IMR-90 (cell line): ENCODE results near the gene ST3GAL5. TPM values are rescaled to one million over a fixed set of nuclear protein-coding genes. Genes with fewer than 3 reads are reported as not detected.

ENCODE experiments used
- ATAC-seq: fragments of 200-7000 bp; cut with Tn5 transposase; 2 replicates; pipeline ENCODE4 v1.9.1; 2020; ENCODE audit warnings: low read depth, mild to moderate bottlenecking, moderate library complexity
- BruUV-seq: library from RNA; stranded (reverse); fragments of 400-500 nt; replicated peaks from 2 replicates; lab custom pipeline; 2021; lab: Mats Ljungman, UMichigan
- CTCF ChIA-PET: fragments of 300-600 bp; formaldehyde crosslinking; extraction: SDS; loops from one replicate; lab custom pipeline; 2021; ENCODE audit warnings: antibody characterized with exemption; lab: Yijun Ruan, JAX
- POLR2A ChIA-PET: fragments of 300-600 bp; sonication (Branson Sonifier 250); formaldehyde crosslinking; loops from one replicate; lab custom pipeline; 2022; ENCODE audit warnings: antibody characterized with exemption; ENCODE audit not compliant: unreplicated experiment; lab: Charles Lee
- DNase-seq: peaks from one replicate; pipeline ENCODE4 v3.0.0; 2013
- H2AFZ ChIP-seq: replicated peaks from 2 replicates; pipeline ENCODE3; 2013; ENCODE audit warnings: low read length, mild to moderate bottlenecking; ENCODE audit not compliant: poor library complexity
- H2AK5ac ChIP-seq: 2 replicates; pipeline ENCODE4 v1.6.1; 2013; ENCODE audit warnings: low read depth, low read length, inconsistent platforms
- H2AK9ac ChIP-seq: replicated peaks from 2 replicates; pipeline ENCODE3; 2013; ENCODE audit warnings: mild to moderate bottlenecking, low read depth, low read length, moderate library complexity; ENCODE audit not compliant: poor library complexity
- H2BK120ac ChIP-seq: 2 replicates; pipeline ENCODE4 v1.6.1; 2013; ENCODE audit warnings: low read depth, low read length, inconsistent platforms
- H2BK15ac ChIP-seq: 3 replicates; pipeline ENCODE4 v1.6.1; 2013; ENCODE audit warnings: low read depth, low read length, inconsistent platforms
- H2BK20ac ChIP-seq: 2 replicates; pipeline ENCODE4 v1.6.1; 2013; ENCODE audit warnings: low read depth, mild to moderate bottlenecking, inconsistent platforms, low read length, moderate library complexity
- H2BK5ac ChIP-seq: 2 replicates; pipeline ENCODE4 v1.6.1; 2013; ENCODE audit warnings: mild to moderate bottlenecking, low read depth, low read length, inconsistent platforms; ENCODE audit not compliant: poor library complexity, severe bottlenecking
- H3K14ac ChIP-seq: replicated peaks from 2 replicates; pipeline ENCODE4 v1.6.1; 2013; ENCODE audit warnings: low read depth, low read length, inconsistent platforms
- H3K18ac ChIP-seq: 2 replicates; pipeline ENCODE4 v1.6.1; 2013; ENCODE audit warnings: low read depth, low read length, control low read depth
- H3K23ac ChIP-seq: 2 replicates; pipeline ENCODE4 v1.6.1; 2013; ENCODE audit warnings: low read depth, low read length, inconsistent platforms
- H3K27ac ChIP-seq: 2 replicates; pipeline ENCODE4 v1.5.1; 2013; ENCODE audit warnings: mild to moderate bottlenecking, control low read depth, low read length; ENCODE audit not compliant: insufficient read depth
- H3K27me3 ChIP-seq: 2 replicates; pipeline ENCODE4 v1.6.1; 2013; ENCODE audit warnings: low read length; ENCODE audit not compliant: control insufficient read depth, insufficient read depth
- H3K36me3 ChIP-seq: 2 replicates; pipeline ENCODE4 v1.6.1; 2013; ENCODE audit warnings: low read length, mixed read lengths; ENCODE audit not compliant: control insufficient read depth, insufficient read depth
- H3K4ac ChIP-seq: 2 replicates; pipeline ENCODE4 v1.6.1; 2013; ENCODE audit warnings: low read depth, low read length, inconsistent platforms
- H3K4me1 ChIP-seq: 2 replicates; pipeline ENCODE4 v1.6.1; 2013; ENCODE audit warnings: low read length, mixed read lengths; ENCODE audit not compliant: control insufficient read depth, insufficient read depth
- H3K4me2 ChIP-seq: 2 replicates; pipeline ENCODE4 v1.6.1; 2013; ENCODE audit warnings: low read depth, mild to moderate bottlenecking, control low read depth, low read length, moderate library complexity
- H3K4me3 ChIP-seq: 2 replicates; pipeline ENCODE4 v1.5.1; 2013; ENCODE audit warnings: low read depth, mild to moderate bottlenecking, control low read depth, low read length, moderate library complexity; ENCODE audit not compliant: insufficient read depth
- H3K56ac ChIP-seq: 2 replicates; pipeline ENCODE4 v1.6.1; 2013; ENCODE audit warnings: low read length, inconsistent platforms; ENCODE audit not compliant: insufficient read depth; ENCODE audit errors: extremely low read depth
- H3K79me1 ChIP-seq, 2 experiments: 2 replicates each; pipeline ENCODE4 v1.6.1; 2013; ENCODE audit warnings: low read length in 2 of 2, inconsistent platforms in 1 of 2, low read depth in 1 of 2
- H3K9ac ChIP-seq: 2 replicates; pipeline ENCODE4 v1.6.1; 2013; ENCODE audit warnings: low read depth, low read length, control low read depth
- H3K9me1 ChIP-seq: 2 replicates; pipeline ENCODE4 v1.6.1; 2013; ENCODE audit warnings: low read length, inconsistent platforms; ENCODE audit not compliant: insufficient read depth
- H3K9me3 ChIP-seq: 2 replicates; pipeline ENCODE4 v1.6.1; 2013; ENCODE audit warnings: low read length; ENCODE audit not compliant: control insufficient read depth, insufficient read depth
- H4K20me1 ChIP-seq: 2 replicates; pipeline ENCODE4 v1.6.1; 2013; ENCODE audit warnings: low read length, inconsistent platforms; ENCODE audit not compliant: insufficient read depth
- H4K5ac ChIP-seq: 2 replicates; pipeline ENCODE4 v1.6.1; 2013; ENCODE audit warnings: mild to moderate bottlenecking, low read depth, low read length, control low read depth
- H4K8ac ChIP-seq, 2 experiments: 2 replicates each; pipeline ENCODE4 v1.6.1; 2013; ENCODE audit warnings: low read depth in 2 of 2, low read length in 2 of 2, control low read depth in 1 of 2, inconsistent platforms in 1 of 2
- H4K91ac ChIP-seq: 2 replicates; pipeline ENCODE4 v1.6.1; 2013; ENCODE audit warnings: low read depth, low read length, inconsistent platforms; ENCODE audit not compliant: insufficient read depth
- CEBPB ChIP-seq: IDR thresholded peaks from 2 replicates; pipeline ENCODE4 v1.6.1; 2012; ENCODE audit warnings: low read depth, low read length, improper control_type of control experiment
- NFE2L2 ChIP-seq: fragments of 150-350 bp; IDR thresholded peaks from 2 replicates; pipeline ENCODE4 v1.6.1; 2016; ENCODE audit warnings: low read depth, mild to moderate bottlenecking, low read length
- WGBS, 2 experiments: methylation state at CpG; one replicate each; pipeline versions ENCODE4 v1.1.5 to v1.1.7; 2013; ENCODE audit warnings: missing lambda C conversion rate in 2 of 2; ENCODE audit not compliant: insufficient read length in 1 of 2; ENCODE audit errors: extremely low coverage in 2 of 2; 5-methylcytosine and 5-hydroxymethylcytosine counted together
- dilution Hi-C: fragments of 300-500 bp; cut with HindIII; formaldehyde crosslinking; loops from one replicate; pipeline ENCODE4 v1.14.3; 2018; ENCODE audit warnings: low sequenced_read_pairs; ENCODE audit not compliant: unreplicated experiment
- in situ Hi-C: fragments of 300-500 bp; cut with MboI; formaldehyde crosslinking; loops from 3 replicates; pipeline ENCODE4 v1.14.3; 2019; ENCODE audit warnings: low sequenced_read_pairs, inconsistent platforms, mixed read lengths
- intact Hi-C: fragments of 100-400 bp; cut with micrococcal nuclease; formaldehyde crosslinking; loops from 2 replicates; pipeline ENCODE4 v1.10.0; 2022
- polyA plus RNA-seq, 3 experiments: library from polyadenylated mRNA; depleted of rRNA; stranded (reverse); fragments of >200 nt; gene quantifications; 2 replicates each; pipeline ENCODE4 v1.2.3, GENCODE V29; 2012; ENCODE audit warnings: low replicate concordance in 1 of 3
- total RNA-seq: library from RNA; depleted of rRNA; stranded (reverse); fragments of >200 nt; gene quantifications from 2 replicates; pipeline ENCODE4 v1.2.3, GENCODE V29; 2012

Gene ST3GAL5
- total and polyA plus RNA-seq, 2 of the 4 experiments (the other 2 are of a cell fraction): 16.8 to 21.0 TPM

DNA sequence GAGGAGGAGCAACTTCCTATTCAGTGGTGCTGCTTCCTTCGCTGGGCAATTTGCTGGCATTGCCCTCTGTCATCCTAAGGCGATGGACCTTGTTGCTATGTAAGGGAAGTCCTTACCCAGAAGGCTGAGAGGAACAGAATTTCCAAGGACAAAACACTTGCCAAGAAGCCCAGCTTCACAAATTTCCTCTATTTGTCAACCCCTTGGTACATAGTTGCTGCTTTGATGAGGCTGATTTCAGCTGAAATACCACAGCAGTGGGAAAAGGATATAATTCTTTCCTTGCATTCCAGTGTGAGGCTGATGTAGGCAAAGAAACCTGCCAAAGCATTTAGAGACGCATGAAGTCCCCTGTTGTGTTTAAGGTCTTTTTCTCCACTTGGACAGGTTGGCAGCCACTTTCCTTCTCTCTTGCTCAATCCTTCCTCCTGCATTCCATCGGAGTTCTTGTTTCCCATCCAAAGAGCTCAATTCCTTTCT is 16.4 kb upstream of the ST3GAL5 start:
- no peak overlapping the region for H3K14ac ChIP-seq
- no peak overlapping the region; the same call in 1 of the 2 replicates for H3K18ac ChIP-seq
- H3K9me1 ChIP-seq: no peaks in the 10 kb centered on the region; the same call in 1 of the 2 replicates
- H3K4me2 ChIP-seq: no peak overlapping the region
- H4K5ac ChIP-seq: no peak overlapping the region
- H3K9me3 ChIP-seq: no peaks in the 10 kb centered on the region
- no peak overlapping the region for H4K8ac ChIP-seq
- DNase-seq (peak; percentile 30), ATAC-seq (peak; percentile 48)
- H2AFZ ChIP-seq: no peak overlapping the region
- H3K4ac ChIP-seq: no peak overlapping the region
- no peak overlapping the region for H3K4me3 ChIP-seq
- peaks cover 16% of the 10 kb centered on the region for H3K4me1 ChIP-seq
- CTCF ChIA-PET: interaction anchor here (0.5 to 1.4 kb wide), 3 partner anchors 16 to 226 kb away, joined by 3 to 5 read pairs (median 3); partner anchors contain the start of gene ST3GAL5
- dilution Hi-C loops (no loop called here), intact Hi-C loops (no loop called here), in situ Hi-C loops (no loop called here)
- H3K27me3 ChIP-seq: peaks cover 7% of the 10 kb centered on the region
- H3K79me1 ChIP-seq: no peaks in the 10 kb centered on the region
- no peak overlapping the region for H3K23ac ChIP-seq
- no peak overlapping the region for H2BK5ac ChIP-seq
- TF ChIP-seq CEBPB (peak; percentile 69), NFE2L2 (no peak)
- no peaks in the 10 kb centered on the region for H3K36me3 ChIP-seq
- H3K9ac ChIP-seq: no peak overlapping the region
- no peak overlapping the region for H3K56ac ChIP-seq
- no peak overlapping the region for H2AK5ac ChIP-seq
- no peak overlapping the region for H2BK120ac ChIP-seq
- H4K91ac ChIP-seq: no peak overlapping the region; the same call in 1 of the 2 replicates
- H3K27ac ChIP-seq: no peak overlapping the region
- WGBS, 2 experiments: 44% methylated on average over 1 of the region's 4 CpGs; no CpG with 5 or more reads in 1 of the 2 experiments
- H2BK15ac ChIP-seq: no peak overlapping the region
- POLR2A ChIA-PET: no interaction called here
- BruUV-seq: no TSS peak
- no peaks in the 10 kb centered on the region for H4K20me1 ChIP-seq
- no peak overlapping the region for H2AK9ac ChIP-seq
- H2BK20ac ChIP-seq: no peak overlapping the region
